Measurements from ENCODE around the gene ZPLD1.

Gene ZPLD1

DNA sequence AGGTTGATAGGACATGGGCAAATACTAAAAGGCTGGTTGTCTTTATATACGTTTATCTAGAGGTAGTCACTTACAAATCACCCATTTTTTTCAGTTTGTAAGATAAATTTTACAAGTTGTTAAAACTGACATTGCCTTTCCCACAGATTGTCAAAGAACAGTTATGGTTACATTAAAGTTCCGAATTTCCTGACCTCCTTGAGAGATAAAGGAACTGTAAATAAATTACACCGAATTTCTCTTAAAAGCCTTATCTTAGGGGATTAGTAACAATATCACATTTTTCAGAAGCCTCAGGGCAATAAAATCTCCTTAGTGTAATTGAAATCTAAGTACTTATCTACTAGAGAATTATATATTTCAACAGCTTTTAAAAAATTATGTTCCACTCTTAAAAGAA lies 49.5 kb downstream of the ZPLD1 start:
- H3K27ac ChIP-seq (ENCODE audit: low read depth, low read length) = no peak overlapping the region
- no peaks in the 10 kb centered on the region for H3K36me3 ChIP-seq (ENCODE audit: control insufficient read depth, insufficient read depth, low read length)
- peaks cover 11% of the 10 kb centered on the region for H3K9me3 ChIP-seq (ENCODE audit: control insufficient read depth, insufficient read depth, low read depth, low read length)

DNA sequence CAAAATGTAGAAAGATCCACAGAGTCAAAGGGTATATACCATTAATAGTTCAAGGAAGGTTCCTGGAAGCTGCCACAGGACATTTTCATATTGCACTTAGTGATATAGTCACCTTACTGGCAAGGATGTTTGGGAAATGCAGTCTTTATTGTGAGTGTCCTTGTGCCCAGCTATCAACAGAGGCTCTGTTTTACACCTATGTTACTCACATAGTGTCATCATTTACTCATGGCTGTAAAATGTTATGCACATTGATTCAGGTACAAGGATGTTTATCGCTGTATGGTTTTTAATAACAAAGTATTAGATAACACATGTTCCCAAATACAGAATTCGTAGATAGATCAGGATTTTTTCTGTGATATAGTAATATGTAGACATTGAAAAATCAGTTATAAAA lies 50.9 kb downstream of the ZPLD1 start:
- Histone ChIP-seq H3K27me3 (ENCODE audit: control insufficient read depth, insufficient read depth, low read length) (no peaks in the 10 kb centered on the region), H3K9me3 (ENCODE audit: control insufficient read depth, insufficient read depth, low read depth, low read length) (peaks cover 11% of the 10 kb centered on the region), H3K27ac (ENCODE audit: low read depth, low read length) (no peak overlapping the region), H3K9ac (ENCODE audit: low read length) (no peak overlapping the region), H3K4me3 (ENCODE audit: low read depth, low read length) (no peak overlapping the region), H3K4me1 (ENCODE audit: control insufficient read depth, insufficient read depth, low read length) (no peaks in the 10 kb centered on the region), H3K36me3 (ENCODE audit: control insufficient read depth, insufficient read depth, low read length) (no peaks in the 10 kb centered on the region)

More for the DNA sequence above, 49.5 kb downstream of the ZPLD1 start:
- H3K27me3 ChIP-seq (ENCODE audit: control insufficient read depth, insufficient read depth, low read length) = no peaks in the 10 kb centered on the region
- peaks cover 3% of the 10 kb centered on the region; the same call in 1 of the 2 replicates for H3K4me1 ChIP-seq (ENCODE audit: control insufficient read depth, insufficient read depth, low read length)
- H3K4me3 ChIP-seq (ENCODE audit: low read depth, low read length) = no peak overlapping the region
- no peak overlapping the region for H3K9ac ChIP-seq (ENCODE audit: low read length)

DNA sequence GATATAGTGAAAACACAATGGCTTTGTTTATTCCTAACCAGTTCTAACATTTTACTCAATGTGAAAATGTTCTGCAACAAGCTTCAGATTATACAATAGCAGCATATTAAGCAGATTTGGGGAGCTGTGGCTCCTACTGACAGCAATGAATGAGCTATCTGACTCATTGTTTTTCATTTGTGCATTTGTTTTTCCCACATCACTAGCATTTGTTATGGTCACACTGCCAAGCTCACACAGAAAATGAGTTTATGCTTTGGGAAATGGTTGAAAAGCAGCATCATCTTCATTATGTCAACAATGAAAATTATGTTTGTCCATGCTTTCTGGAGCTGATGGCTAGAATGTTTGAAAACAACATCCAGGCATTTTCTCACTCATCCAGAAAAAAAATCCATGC lies 53.5 kb downstream of the ZPLD1 start:
- Histone ChIP-seq H3K9me3 (ENCODE audit: control insufficient read depth, insufficient read depth, low read depth, low read length) (peaks cover 17% of the 10 kb centered on the region), H3K9ac (ENCODE audit: low read length) (no peak overlapping the region), H3K27me3 (ENCODE audit: control insufficient read depth, insufficient read depth, low read length) (no peaks in the 10 kb centered on the region), H3K36me3 (ENCODE audit: control insufficient read depth, insufficient read depth, low read length) (no peaks in the 10 kb centered on the region), H3K27ac (ENCODE audit: low read depth, low read length) (no peak overlapping the region), H3K4me1 (ENCODE audit: control insufficient read depth, insufficient read depth, low read length) (no peaks in the 10 kb centered on the region), H3K4me3 (ENCODE audit: low read depth, low read length) (no peak overlapping the region)

DNA sequence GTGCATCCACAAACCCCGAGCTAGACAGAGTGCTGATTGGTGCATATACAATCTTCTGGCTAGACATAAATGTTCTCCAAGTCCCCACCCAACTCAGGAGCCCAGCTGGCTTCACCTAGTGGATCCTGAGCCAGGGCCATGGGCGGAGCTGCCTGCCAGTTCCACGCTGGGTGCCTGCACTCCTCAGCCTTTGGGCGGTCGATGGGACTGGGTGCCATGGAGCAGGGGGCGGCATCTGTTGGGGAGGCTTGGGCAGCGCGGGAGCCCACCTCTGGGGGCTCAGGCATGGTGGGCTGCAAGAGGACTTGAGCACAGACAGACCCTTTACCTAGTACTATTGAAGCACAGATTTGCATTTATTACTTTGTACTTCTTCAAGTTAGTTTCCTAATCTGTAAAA lies 57.5 kb downstream of the ZPLD1 start:
- no peak overlapping the region for H3K9ac ChIP-seq (ENCODE audit: low read length)
- H3K27ac ChIP-seq (ENCODE audit: low read depth, low read length) = no peak overlapping the region
- no peaks in the 10 kb centered on the region for H3K36me3 ChIP-seq (ENCODE audit: control insufficient read depth, insufficient read depth, low read length)
- H3K27me3 ChIP-seq (ENCODE audit: control insufficient read depth, insufficient read depth, low read length) = no peaks in the 10 kb centered on the region
- H3K4me3 ChIP-seq (ENCODE audit: low read depth, low read length) = no peak overlapping the region
- H3K4me1 ChIP-seq (ENCODE audit: control insufficient read depth, insufficient read depth, low read length) = no peaks in the 10 kb centered on the region
- H3K9me3 ChIP-seq (ENCODE audit: control insufficient read depth, insufficient read depth, low read depth, low read length) = peaks cover 8% of the 10 kb centered on the region

DNA sequence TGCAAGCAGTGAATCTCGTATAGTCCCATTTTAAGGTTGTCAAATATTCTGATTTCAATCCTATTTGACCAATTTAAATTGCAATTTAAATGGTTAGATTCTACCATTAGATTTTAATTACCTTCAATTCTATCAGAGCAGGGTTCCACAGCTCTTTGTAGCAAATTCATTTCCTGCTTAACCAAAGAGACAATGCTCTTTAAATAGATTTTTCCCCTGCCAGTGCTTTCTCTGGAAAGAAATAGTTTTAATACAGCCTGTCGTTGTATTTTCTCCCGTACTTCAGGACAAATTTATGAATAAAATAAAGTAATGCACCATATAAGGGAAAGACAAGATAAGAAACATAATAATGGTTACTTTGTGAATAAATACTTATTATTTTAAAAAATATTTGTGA lies 62.8 kb downstream of the ZPLD1 start:
- H3K9me3 ChIP-seq (ENCODE audit: control insufficient read depth, insufficient read depth, low read depth, low read length) = peaks cover 2% of the 10 kb centered on the region; the same call in 1 of the 2 replicates
- no peaks in the 10 kb centered on the region for H3K27me3 ChIP-seq (ENCODE audit: control insufficient read depth, insufficient read depth, low read length)
- H3K27ac ChIP-seq (ENCODE audit: low read depth, low read length) = no peak overlapping the region
- H3K9ac ChIP-seq (ENCODE audit: low read length) = no peak overlapping the region
- no peaks in the 10 kb centered on the region for H3K4me1 ChIP-seq (ENCODE audit: control insufficient read depth, insufficient read depth, low read length)
- H3K36me3 ChIP-seq (ENCODE audit: control insufficient read depth, insufficient read depth, low read length) = no peaks in the 10 kb centered on the region
- no peak overlapping the region for H3K4me3 ChIP-seq (ENCODE audit: low read depth, low read length)

DNA sequence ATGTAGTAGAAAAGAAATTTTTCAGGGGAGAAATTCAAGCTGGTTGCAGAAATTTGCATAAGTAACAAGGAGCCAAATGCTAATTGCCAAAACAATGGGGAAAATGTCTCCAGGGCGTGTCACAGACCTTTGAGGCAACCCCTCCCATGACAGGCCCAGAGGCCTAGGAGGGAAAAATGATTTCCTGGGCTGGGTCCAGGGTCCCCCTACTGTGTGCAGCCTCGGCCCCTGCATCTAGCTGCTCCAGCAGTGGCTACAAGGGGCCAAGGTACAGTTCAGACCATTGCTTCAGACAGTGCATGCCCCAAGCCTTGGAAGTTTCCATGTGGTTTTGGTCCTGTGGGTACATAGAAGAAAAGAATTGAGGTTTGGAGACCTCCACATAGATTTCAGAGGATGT lies 70.7 kb downstream of the ZPLD1 start:
- Histone ChIP-seq H3K4me3 (ENCODE audit: low read depth, low read length) (no peak overlapping the region), H3K27ac (ENCODE audit: low read depth, low read length) (no peak overlapping the region), H3K9me3 (ENCODE audit: control insufficient read depth, insufficient read depth, low read depth, low read length) (peaks cover 20% of the 10 kb centered on the region), H3K4me1 (ENCODE audit: control insufficient read depth, insufficient read depth, low read length) (no peaks in the 10 kb centered on the region), H3K9ac (ENCODE audit: low read length) (no peak overlapping the region), H3K36me3 (ENCODE audit: control insufficient read depth, insufficient read depth, low read length) (no peaks in the 10 kb centered on the region), H3K27me3 (ENCODE audit: control insufficient read depth, insufficient read depth, low read length) (no peaks in the 10 kb centered on the region)

DNA sequence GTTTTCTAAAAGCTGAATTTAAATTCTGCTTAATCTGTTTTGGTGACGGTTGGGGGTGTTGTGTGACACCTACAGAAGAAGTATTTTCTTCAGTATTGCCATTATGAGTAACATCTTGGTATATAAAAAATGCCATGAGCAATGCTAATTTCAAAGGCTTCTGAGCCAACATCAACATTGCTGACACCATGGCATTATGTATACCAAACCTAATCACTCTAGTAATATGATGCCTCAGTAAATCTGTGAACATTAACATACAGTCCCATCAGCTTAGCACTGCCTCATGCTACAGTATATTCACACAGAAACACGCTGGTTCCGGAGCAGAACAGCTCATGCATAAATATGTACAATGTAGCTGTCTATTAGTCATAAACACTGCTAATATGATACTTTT lies 75.8 kb downstream of the ZPLD1 start:
- no peak overlapping the region for H3K9ac ChIP-seq (ENCODE audit: low read length)
- no peaks in the 10 kb centered on the region for H3K27me3 ChIP-seq (ENCODE audit: control insufficient read depth, insufficient read depth, low read length)
- no peaks in the 10 kb centered on the region for H3K36me3 ChIP-seq (ENCODE audit: control insufficient read depth, insufficient read depth, low read length)
- H3K4me3 ChIP-seq (ENCODE audit: low read depth, low read length) = no peak overlapping the region
- H3K27ac ChIP-seq (ENCODE audit: low read depth, low read length) = no peak overlapping the region
- H3K4me1 ChIP-seq (ENCODE audit: control insufficient read depth, insufficient read depth, low read length) = no peaks in the 10 kb centered on the region
- H3K9me3 ChIP-seq (ENCODE audit: control insufficient read depth, insufficient read depth, low read depth, low read length) = peaks cover 10% of the 10 kb centered on the region

DNA sequence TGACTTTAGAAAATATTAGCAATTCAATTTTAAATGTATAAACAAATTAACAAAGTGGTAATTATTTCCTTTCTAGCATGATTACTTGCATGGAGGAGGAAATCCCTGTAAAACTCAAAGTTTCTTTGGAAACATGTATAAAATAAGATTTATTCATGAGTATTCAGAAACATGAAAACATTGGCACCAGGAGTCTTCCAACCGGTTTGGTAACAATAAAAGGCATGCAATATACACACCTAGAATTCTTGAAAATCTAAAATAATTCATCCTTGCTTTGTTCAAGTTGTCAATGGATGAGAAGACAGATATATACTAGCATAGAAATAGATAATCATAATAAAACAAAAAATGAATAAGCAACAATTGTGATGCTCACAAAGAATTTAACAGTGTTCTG lies 76.4 kb downstream of the ZPLD1 start:
- Histone ChIP-seq H3K9ac (ENCODE audit: low read length) (no peak overlapping the region), H3K27ac (ENCODE audit: low read depth, low read length) (no peak overlapping the region), H3K27me3 (ENCODE audit: control insufficient read depth, insufficient read depth, low read length) (no peaks in the 10 kb centered on the region), H3K36me3 (ENCODE audit: control insufficient read depth, insufficient read depth, low read length) (no peaks in the 10 kb centered on the region), H3K4me1 (ENCODE audit: control insufficient read depth, insufficient read depth, low read length) (no peaks in the 10 kb centered on the region), H3K9me3 (ENCODE audit: control insufficient read depth, insufficient read depth, low read depth, low read length) (peaks cover 5% of the 10 kb centered on the region), H3K4me3 (ENCODE audit: low read depth, low read length) (no peak overlapping the region)

DNA sequence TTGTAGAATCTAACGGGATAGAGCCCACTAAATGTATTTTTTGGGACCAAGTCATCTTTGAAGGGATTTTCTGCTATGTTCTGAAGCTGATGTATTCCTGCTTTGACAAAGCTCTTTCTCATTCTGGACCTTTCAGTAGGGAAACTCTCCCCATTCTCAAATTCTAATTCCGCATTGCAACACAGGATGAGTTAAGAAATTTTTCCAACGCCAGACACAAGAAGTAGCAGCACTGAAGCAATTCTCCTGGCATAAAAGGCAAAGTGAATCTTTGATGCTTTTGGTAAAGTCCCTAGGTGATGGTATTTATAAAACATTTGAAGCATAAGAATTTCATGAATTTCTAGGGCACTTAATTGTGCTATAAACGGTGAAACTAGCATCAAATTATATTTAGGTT lies 76.8 kb downstream of the ZPLD1 start:
- Histone ChIP-seq H3K27me3 (ENCODE audit: control insufficient read depth, insufficient read depth, low read length) (no peaks in the 10 kb centered on the region), H3K27ac (ENCODE audit: low read depth, low read length) (no peak overlapping the region), H3K9ac (ENCODE audit: low read length) (no peak overlapping the region), H3K4me1 (ENCODE audit: control insufficient read depth, insufficient read depth, low read length) (no peaks in the 10 kb centered on the region), H3K9me3 (ENCODE audit: control insufficient read depth, insufficient read depth, low read depth, low read length) (peaks cover under 1% of the 10 kb centered on the region; the same call in 1 of the 2 replicates), H3K36me3 (ENCODE audit: control insufficient read depth, insufficient read depth, low read length) (no peaks in the 10 kb centered on the region), H3K4me3 (ENCODE audit: low read depth, low read length) (no peak overlapping the region)

DNA sequence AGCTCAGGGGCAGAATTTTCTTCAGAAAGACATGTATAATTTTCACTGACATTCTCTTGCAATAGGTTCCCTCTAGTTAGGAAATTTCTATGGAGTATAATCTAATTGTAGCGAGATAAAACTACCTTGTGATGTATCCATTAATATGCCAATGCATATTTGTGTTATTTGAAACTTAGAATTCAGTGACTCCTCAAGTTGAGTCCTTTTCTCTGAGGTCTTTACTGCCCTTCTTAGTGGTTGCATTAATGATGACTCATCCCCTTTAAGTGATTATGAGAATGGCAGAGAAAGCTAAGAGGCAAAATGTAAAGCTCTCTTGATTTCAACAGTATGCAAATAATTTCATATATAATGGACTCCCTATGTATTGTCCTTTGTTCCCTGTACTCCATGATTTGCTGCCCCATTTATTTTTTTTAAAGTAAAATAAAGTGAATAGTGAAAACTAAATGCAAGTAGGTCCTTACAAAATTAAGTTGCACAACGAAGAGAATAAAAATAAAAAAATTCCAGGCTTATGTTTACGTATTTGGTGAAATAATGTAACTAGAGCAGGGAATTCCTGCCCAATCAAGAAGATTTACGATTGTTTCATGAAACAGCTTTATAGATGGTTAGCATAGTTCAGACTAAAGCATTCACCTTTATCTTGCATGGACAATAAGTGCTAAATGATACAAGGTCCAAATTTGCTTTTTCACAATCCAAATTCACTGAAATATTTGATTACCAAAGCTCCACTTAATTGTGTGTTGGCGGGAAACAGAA lies 78.1 kb downstream of the ZPLD1 start:
- no peak overlapping the region for H3K4me3 ChIP-seq (ENCODE audit: low read depth, low read length)
- no peaks in the 10 kb centered on the region for H3K36me3 ChIP-seq (ENCODE audit: control insufficient read depth, insufficient read depth, low read length)
- no peaks in the 10 kb centered on the region for H3K27me3 ChIP-seq (ENCODE audit: control insufficient read depth, insufficient read depth, low read length)
- no peak overlapping the region for H3K27ac ChIP-seq (ENCODE audit: low read depth, low read length)
- H3K9ac ChIP-seq (ENCODE audit: low read length) = no peak overlapping the region
- no peaks in the 10 kb centered on the region for H3K9me3 ChIP-seq (ENCODE audit: control insufficient read depth, insufficient read depth, low read depth, low read length)
- H3K4me1 ChIP-seq (ENCODE audit: control insufficient read depth, insufficient read depth, low read length) = no peaks in the 10 kb centered on the region

DNA sequence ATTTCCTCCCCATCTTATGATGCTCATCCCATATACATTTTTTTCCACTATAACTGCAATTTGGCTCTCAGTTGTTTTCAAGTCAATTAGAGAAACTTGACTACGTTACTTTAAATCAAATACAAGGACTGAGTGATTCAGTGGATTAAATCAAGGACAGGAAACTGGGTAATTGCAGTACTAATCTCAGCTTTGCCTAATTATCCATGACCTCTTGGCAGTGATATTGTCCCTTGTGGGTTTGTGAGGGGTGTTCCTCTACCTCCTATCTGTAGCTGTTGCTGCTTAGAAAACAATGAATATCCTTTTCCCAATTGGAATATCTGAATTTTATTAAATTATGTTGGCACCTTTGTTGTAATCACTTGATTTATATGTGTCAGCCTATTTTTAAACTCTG lies 79.4 kb downstream of the ZPLD1 start:
- H3K27me3 ChIP-seq (ENCODE audit: control insufficient read depth, insufficient read depth, low read length) = no peaks in the 10 kb centered on the region
- H3K9me3 ChIP-seq (ENCODE audit: control insufficient read depth, insufficient read depth, low read depth, low read length) = no peaks in the 10 kb centered on the region
- H3K27ac ChIP-seq (ENCODE audit: low read depth, low read length) = no peak overlapping the region
- no peaks in the 10 kb centered on the region for H3K36me3 ChIP-seq (ENCODE audit: control insufficient read depth, insufficient read depth, low read length)
- H3K9ac ChIP-seq (ENCODE audit: low read length) = no peak overlapping the region
- no peak overlapping the region for H3K4me3 ChIP-seq (ENCODE audit: low read depth, low read length)
- no peaks in the 10 kb centered on the region for H3K4me1 ChIP-seq (ENCODE audit: control insufficient read depth, insufficient read depth, low read length)

Data from HUES6 (cell line).